ENCODE measurements around the gene PREX1. TPM values are rescaled to one million over a fixed set of nuclear protein-coding genes. Genes with fewer than 3 reads are reported as not detected.

PREX1 gene
- total RNA-seq, 1 donor from 2014 or later = 20.8 TPM

GRCh38 chr20:48722002-48722731 lies 105.6 kb downstream of the PREX1 start:
- Mint-ChIP-seq H3K27ac (no peak overlapping the region), H3K27me3 (peaks cover 12% of the 10 kb centered on the region), H3K36me3 (peaks cover 4% of the 10 kb centered on the region), H3K4me3 (no peak overlapping the region), H3K9me3 (no peaks in the 10 kb centered on the region), H3K4me1 (ENCODE audit: unreplicated experiment) (peaks cover 11% of the 10 kb centered on the region)
- DNase-seq (ENCODE audit: extremely low spot score, unreplicated experiment) = no peak
- TF ChIP-seq CTCF (conservative IDR thresholded peaks at IDR 0.05) = no peak

- H3K4me1 Mint-ChIP-seq (ENCODE audit: unreplicated experiment) = peaks cover 11% of the 10 kb centered on the region
- H3K4me3 Mint-ChIP-seq = no peak overlapping the region
- no peak for DNase-seq (ENCODE audit: extremely low spot score, unreplicated experiment)
- no peaks in the 10 kb centered on the region for H3K9me3 Mint-ChIP-seq
- no peak overlapping the region for H3K27ac Mint-ChIP-seq
- peaks cover 4% of the 10 kb centered on the region for H3K36me3 Mint-ChIP-seq
- H3K27me3 Mint-ChIP-seq = peaks cover 12% of the 10 kb centered on the region
- no peak for TF ChIP-seq CTCF (conservative IDR thresholded peaks at IDR 0.05)
These were observed 106.3 kb downstream of the PREX1 start for GRCh38 chr20:48721324-48722001.

- Mint-ChIP-seq H3K27ac (no peak overlapping the region), H3K27me3 (peaks cover 12% of the 10 kb centered on the region), H3K36me3 (peaks cover 4% of the 10 kb centered on the region), H3K4me3 (no peak overlapping the region), H3K9me3 (no peaks in the 10 kb centered on the region), H3K4me1 (ENCODE audit: unreplicated experiment) (peaks cover 11% of the 10 kb centered on the region)
- no peak for DNase-seq (ENCODE audit: extremely low spot score, unreplicated experiment)
- TF ChIP-seq CTCF (conservative IDR thresholded peaks at IDR 0.05) = no peak
These were observed 107.4 kb downstream of the PREX1 start for GRCh38 chr20:48720256-48720985.

- Mint-ChIP-seq H3K36me3 (peaks cover 4% of the 10 kb centered on the region), H3K27ac (no peak overlapping the region), H3K4me1 (ENCODE audit: unreplicated experiment) (peaks cover 11% of the 10 kb centered on the region), H3K9me3 (no peaks in the 10 kb centered on the region), H3K27me3 (peaks cover 12% of the 10 kb centered on the region), H3K4me3 (no peak overlapping the region)
- TF ChIP-seq CTCF (conservative IDR thresholded peaks at IDR 0.05) = no peak
- no peak for DNase-seq (ENCODE audit: extremely low spot score, unreplicated experiment)
These were observed 108.1 kb downstream of the PREX1 start for GRCh38 chr20:48719598-48720255.

GRCh38 chr20:48718786-48719578 lies 108.8 kb downstream of the PREX1 start:
- TF ChIP-seq CTCF (conservative IDR thresholded peaks at IDR 0.05) = no peak
- Mint-ChIP-seq H3K4me1 (ENCODE audit: unreplicated experiment) (peaks cover 11% of the 10 kb centered on the region), H3K4me3 (no peak overlapping the region), H3K36me3 (peaks cover 4% of the 10 kb centered on the region), H3K9me3 (no peaks in the 10 kb centered on the region), H3K27me3 (peaks cover 12% of the 10 kb centered on the region), H3K27ac (no peak overlapping the region)
- no peak for DNase-seq (ENCODE audit: extremely low spot score, unreplicated experiment)

Data from type B pancreatic cell (in vitro differentiated cells).